Heart left ventricle (tissue), 16 donors: ENCODE data around the gene ARMH3. TPM values are rescaled to one million over a fixed set of nuclear protein-coding genes. Genes with fewer than 3 reads are reported as not detected.

Experiments used
- ATAC-seq, 4 donors: fragments of 200-7000 bp; cut with Tn5 transposase; one replicate each; pipeline ENCODE4 v1.9.1; 2020 to 2022; ENCODE audit warnings: moderate library complexity in 4 of 4, mild to moderate bottlenecking in 3 of 4, moderate number of reproducible peaks in 1 of 4
- DNase-seq, 5 donors: peaks; one replicate each; pipeline ENCODE4 v3.0.0-alpha.2; 2020
- H3K27ac ChIP-seq, 12 donors: fragments of 200-600 bp; sonication (generic) in 4 of 12; one replicate each; pipeline versions ENCODE4 v1.5.0 to v1.8.0; 2016 to 2022; ENCODE audit warnings: mild to moderate bottlenecking in 2 of 12
- H3K27me3 ChIP-seq, 9 donors: fragments of 200-600 bp; sonication (generic) in 2 of 9; one replicate each; pipeline versions ENCODE4 v1.5.1 to v1.8.0; 2016 to 2022; ENCODE audit warnings: mild to moderate bottlenecking in 3 of 9
- H3K36me3 ChIP-seq, 9 donors: fragments of 200-600 bp; sonication (generic) in 2 of 9; one replicate each; pipeline versions ENCODE4 v1.5.0 to v1.8.0; 2018 to 2022; ENCODE audit warnings: mild to moderate bottlenecking in 2 of 9
- H3K4me1 ChIP-seq, 12 donors: fragments of 200-600 bp; sonication (generic) in 4 of 12; one replicate each; pipeline versions ENCODE4 v1.5.0 to v1.8.0; 2016 to 2022; ENCODE audit warnings: mild to moderate bottlenecking in 3 of 12
- H3K4me3 ChIP-seq, 12 donors: fragments of 200-600 bp; sonication (generic) in 4 of 12; one replicate each; pipeline versions ENCODE4 v1.5.0 to v1.8.0; 2017 to 2022; ENCODE audit warnings: mild to moderate bottlenecking in 9 of 12, moderate library complexity in 4 of 12
- H3K9me3 ChIP-seq, 12 donors: fragments of 200-600 bp; sonication (generic) in 4 of 12; one replicate each; pipeline versions ENCODE4 v1.5.0 to v1.8.0; 2016 to 2022; ENCODE audit warnings: mild to moderate bottlenecking in 1 of 12
- CTCF ChIP-seq, 12 donors: fragments of 200-600 bp; sonication (generic) in 4 of 12; IDR thresholded peaks; one replicate each; pipeline versions ENCODE4 v1.5.0 to v1.8.0; 2018 to 2022; ENCODE audit warnings: antibody characterized with exemption in 12 of 12, mild to moderate bottlenecking in 5 of 12
- POLR2A ChIP-seq, 2 donors: fragments of 450-650 bp; IDR thresholded peaks; one replicate each; pipeline ENCODE4 v1.6.1; 2017; ENCODE audit warnings: antibody characterized with exemption in 2 of 2, mild to moderate bottlenecking in 2 of 2, moderate library complexity in 2 of 2
- whole genome bisulfite sequencing, 4 donors: extraction: QIAGEN DNeasy Blood & Tissue Kit in 2 of 4; methylation state at CpG; one replicate each; pipeline versions ENCODE4 v1.1.5 to v1.1.7; 2013 to 2018; 5-methylcytosine and 5-hydroxymethylcytosine counted together
- intact Hi-C, 10 donors: fragments of 100-400 bp; cut with DNase I; formaldehyde crosslinking; loops; one replicate each; pipeline versions ENCODE4 v1.11.1 to v1.14.2; 2022
- long read RNA-seq, 3 donors: library from polyadenylated mRNA; unstranded; transcript quantifications; one replicate each; pipeline ENCODE4 v2.0.0, GENCODE V29; 2020 to 2021
- polyA plus RNA-seq, 2 donors: library from polyadenylated mRNA; stranded (reverse); fragments of 200-250 nt; gene quantifications; one replicate each; pipeline ENCODE4 v1.2.3, GENCODE V29; 2013
- total RNA-seq, 9 donors: library from RNA; depleted of rRNA in 2 of 9; stranded (reverse); fragments of >200 nt in 2 of 9; fragmentation: NEBNext Ultra II Directional in 3 of 9; extraction: Animal tissue kit (Norgen Biotek cat#: 25700) in 3 of 9; gene quantifications; one replicate each; pipeline versions ENCODE4 v1.1.0 to v1.2.4, GENCODE V29; 2016 to 2023
- donor health status: ischemic (EF 13 %, LVEDD 7.1; RV severe dilation, severe dysfunction).
- donor health status: healthy with polysubstance abuse.
- donor health status: DM: no; HTN: yes; CAD: no.
- donor health status: DM: no; HTN: no; CAD: no.
- donor health status: ischemic (EF 25% LVEDD 6.9; RV normal size, moderate dysfunction).
- donor health status: ischemic (EF 25% LVEDD 5.7; RV mildly dilated, moderate dysfunction).
- donor health status: healthy.
- donor health status: DM: yes; HTN: yes; CAD: no.
- donor health status: ischemic (EF 35%, LVEDD 5.7; RV mildly dilated, moderate dysfunction).
- donor health status: nonischemic (EF 11% LVEDD 7.7; RV severe dilation, severe dysfunction).
- donor health status: DM: yes; HTN: yes; CAD: no.
- donor health status: PGD.
- donor health status: ischemic (EF 29% LVEDD 5.4; RV normal size, mild dysfunction).
- donor health status: nonischemic (EF 23%, LVEDD 6.1; RV moderate dilation, normal function).

ARMH3 gene, protein sequence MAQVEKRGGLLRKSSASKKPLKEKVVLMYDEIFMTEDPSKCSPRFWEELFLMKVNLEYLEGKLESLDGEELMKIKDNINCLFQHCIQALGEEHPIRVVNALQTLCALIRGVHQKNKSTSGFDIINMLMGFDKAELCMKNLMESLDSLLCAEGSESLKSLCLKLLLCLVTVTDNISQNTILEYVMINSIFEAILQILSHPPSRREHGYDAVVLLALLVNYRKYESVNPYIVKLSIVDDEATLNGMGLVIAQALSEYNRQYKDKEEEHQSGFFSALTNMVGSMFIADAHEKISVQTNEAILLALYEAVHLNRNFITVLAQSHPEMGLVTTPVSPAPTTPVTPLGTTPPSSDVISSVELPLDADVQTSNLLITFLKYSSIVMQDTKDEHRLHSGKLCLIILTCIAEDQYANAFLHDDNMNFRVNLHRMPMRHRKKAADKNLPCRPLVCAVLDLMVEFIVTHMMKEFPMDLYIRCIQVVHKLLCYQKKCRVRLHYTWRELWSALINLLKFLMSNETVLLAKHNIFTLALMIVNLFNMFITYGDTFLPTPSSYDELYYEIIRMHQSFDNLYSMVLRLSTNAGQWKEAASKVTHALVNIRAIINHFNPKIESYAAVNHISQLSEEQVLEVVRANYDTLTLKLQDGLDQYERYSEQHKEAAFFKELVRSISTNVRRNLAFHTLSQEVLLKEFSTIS
- total RNA-seq = 10 to 100 TPM; 28.5 to 84.2 (median 45.4) TPM
- polyA plus RNA-seq = 10 to 100 TPM; 33.4 to 43.9 TPM
- long read RNA-seq, donor 1, full-length matches to known transcripts = 3 of 71 reads
- long read RNA-seq, donor 1, partial matches to known transcripts = 43 of 71 reads
- long read RNA-seq, donor 1, other reads (novel, unspliced or antisense) = 25 of 71 reads
- long read RNA-seq, donor 2, full-length matches to known transcripts = 12 of 142 reads
- long read RNA-seq, donor 2, partial matches to known transcripts = 90 of 142 reads
- long read RNA-seq, donor 2, other reads (novel, unspliced or antisense) = 40 of 142 reads
- long read RNA-seq, donor 3, full-length matches to known transcripts = 6 of 36 reads
- long read RNA-seq, donor 3, partial matches to known transcripts = 18 of 36 reads
- long read RNA-seq, donor 3, other reads (novel, unspliced or antisense) = 12 of 36 reads

DNA sequence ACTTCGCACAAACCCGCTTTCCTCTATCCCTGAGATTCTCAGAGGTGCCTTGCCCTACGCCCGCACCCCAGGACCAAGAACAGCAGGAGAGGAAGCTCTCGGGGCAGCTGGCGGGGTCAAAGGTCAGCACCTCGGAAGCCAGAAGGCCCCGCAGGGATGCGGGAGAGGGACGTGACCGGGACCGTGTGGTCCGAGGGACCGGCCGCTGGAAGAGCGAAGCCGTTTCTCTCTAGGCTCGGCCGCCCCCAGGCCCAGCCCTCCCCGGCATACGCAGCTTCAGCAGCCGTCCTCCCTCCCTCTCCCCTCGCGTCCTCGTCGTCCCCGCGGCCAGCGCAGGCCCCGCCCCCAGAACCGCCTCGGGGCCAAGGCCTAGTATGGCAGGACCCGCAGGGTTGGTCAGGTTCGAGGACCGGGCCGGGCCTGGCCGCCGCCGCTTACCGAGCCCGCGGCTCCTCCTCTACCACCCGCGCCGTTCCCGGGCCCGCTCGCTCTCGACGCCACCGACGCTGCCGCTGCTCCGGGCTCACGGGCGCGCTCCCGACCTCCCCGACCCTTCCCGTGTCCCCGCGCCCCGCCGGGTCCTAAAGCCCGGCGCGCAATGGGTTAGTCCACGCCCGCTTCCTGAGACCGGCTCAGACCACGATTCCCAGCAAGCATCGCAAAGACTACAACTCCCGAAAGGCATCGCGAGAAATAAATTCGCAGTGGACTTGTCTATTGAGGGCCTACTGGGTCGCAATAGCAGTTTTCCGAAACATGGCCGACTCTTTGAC is at the start of gene ARMH3:
Gene ARMH3 (minus strand): TSS at position 527 of the 773 bp plus-strand sequence. CDS start 16,059 bp downstream, outside the sequence.
- DNase-seq (peak; percentile 94 to 97 (median 94)), ATAC-seq (peak; percentile 94 to 99 (median 97))
- Histone ChIP-seq H3K9me3 (no peaks in the 10 kb centered on the region), H3K27ac (peak within 1 kb of the TSS; percentile 88 to 99 (median 96)), H3K36me3 (no peaks in the 10 kb centered on the region), H3K4me1 (peaks cover 3 to 47% (median 28%) of the 10 kb centered on the region in 12 donors), H3K4me3 (peak within 1 kb of the TSS; percentile 78 to 97 (median 92)), H3K27me3 (no peaks in the 10 kb centered on the region)
- intact Hi-C loops = loop anchor here in 1 of 10 donors (1.0 kb wide), 1 partner anchor 96 kb away; the partner anchor contains the start of gene NOLC1
- 0 to 1% (median 1%) methylated on average over 47 to 79 of the region's 79 CpGs for WGBS, 4 donors
- no peak for TF ChIP-seq CTCF (IDR thresholded peaks at IDR 0.05)
- TF ChIP-seq POLR2A (IDR thresholded peaks at IDR 0.05) = peak in 1 of 2 donors; percentile 77

DNA sequence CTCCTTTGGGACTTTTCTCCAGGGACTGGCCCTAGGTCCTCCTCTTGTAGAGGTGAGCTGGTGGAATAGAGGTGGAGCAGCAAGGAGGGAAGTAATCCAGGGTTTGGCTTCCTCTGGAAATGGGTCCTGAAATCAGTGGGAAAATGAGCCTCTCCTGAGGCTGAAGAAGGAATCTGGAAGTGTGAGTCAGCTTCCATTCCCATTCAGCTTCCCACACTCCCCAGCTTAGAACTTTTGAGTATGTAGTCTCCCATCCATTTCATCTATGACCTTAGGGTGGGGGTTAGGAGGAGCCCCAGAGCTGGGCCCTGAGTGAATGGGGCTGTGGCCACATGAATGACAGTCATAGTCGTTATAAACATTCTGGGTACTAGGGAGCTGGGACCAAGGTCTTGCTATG is 46.4 kb upstream of the ARMH3 start:
- H3K36me3 ChIP-seq = peaks cover 0 to 32% (median 16%) of the 10 kb centered on the region in 9 donors
- no peak for DNase-seq
- no peak for ATAC-seq
- H3K4me1 ChIP-seq = no peaks in the 10 kb centered on the region
- intact Hi-C loops = no loop called here
- 83 to 89% (median 86%) methylated on average over 1 of the region's 1 CpG for WGBS, 4 donors
- no peak overlapping the region for H3K27ac ChIP-seq
- H3K27me3 ChIP-seq = no peaks in the 10 kb centered on the region
- H3K4me3 ChIP-seq = no peak overlapping the region
- TF ChIP-seq POLR2A (IDR thresholded peaks at IDR 0.05) (no peak), CTCF (IDR thresholded peaks at IDR 0.05) (no peak)
- no peaks in the 10 kb centered on the region for H3K9me3 ChIP-seq

DNA sequence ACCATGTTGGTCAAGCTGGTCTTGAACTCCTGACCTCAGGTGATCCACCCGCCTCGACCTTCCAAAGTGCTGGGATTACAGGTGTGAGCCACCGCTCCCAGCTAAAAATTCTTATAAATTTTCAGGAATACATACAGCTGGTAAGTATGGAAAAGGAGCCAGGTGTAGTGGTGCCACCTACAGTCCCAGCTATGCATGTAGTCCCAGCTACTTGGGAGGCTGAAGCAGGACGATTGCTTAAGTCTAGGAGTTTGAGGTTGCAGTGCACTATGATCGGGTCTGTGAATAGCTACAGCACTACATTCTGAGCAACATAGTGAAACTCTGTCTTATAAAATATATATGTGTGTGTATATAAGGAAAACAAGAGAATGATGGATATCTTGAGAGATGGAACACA is 45.2 kb upstream of the ARMH3 start:
- 88 to 93% (median 92%) methylated on average over 5 of the region's 5 CpGs for WGBS, 4 donors
- ATAC-seq = no peak

More for the DNA sequence above, 45.2 kb upstream of the ARMH3 start:
- no peak overlapping the region for H3K27ac ChIP-seq
- peaks cover 0 to 23% (median 6%) of the 10 kb centered on the region in 9 donors for H3K36me3 ChIP-seq
- no peaks in the 10 kb centered on the region for H3K4me1 ChIP-seq
- intact Hi-C loops = no loop called here
- no peaks in the 10 kb centered on the region for H3K9me3 ChIP-seq
- H3K27me3 ChIP-seq = no peaks in the 10 kb centered on the region
- TF ChIP-seq POLR2A (IDR thresholded peaks at IDR 0.05) (no peak), CTCF (IDR thresholded peaks at IDR 0.05) (no peak)
- DNase-seq = no peak
- no peak overlapping the region for H3K4me3 ChIP-seq
